ENCODE results near the gene SEMA6C.

DNA sequence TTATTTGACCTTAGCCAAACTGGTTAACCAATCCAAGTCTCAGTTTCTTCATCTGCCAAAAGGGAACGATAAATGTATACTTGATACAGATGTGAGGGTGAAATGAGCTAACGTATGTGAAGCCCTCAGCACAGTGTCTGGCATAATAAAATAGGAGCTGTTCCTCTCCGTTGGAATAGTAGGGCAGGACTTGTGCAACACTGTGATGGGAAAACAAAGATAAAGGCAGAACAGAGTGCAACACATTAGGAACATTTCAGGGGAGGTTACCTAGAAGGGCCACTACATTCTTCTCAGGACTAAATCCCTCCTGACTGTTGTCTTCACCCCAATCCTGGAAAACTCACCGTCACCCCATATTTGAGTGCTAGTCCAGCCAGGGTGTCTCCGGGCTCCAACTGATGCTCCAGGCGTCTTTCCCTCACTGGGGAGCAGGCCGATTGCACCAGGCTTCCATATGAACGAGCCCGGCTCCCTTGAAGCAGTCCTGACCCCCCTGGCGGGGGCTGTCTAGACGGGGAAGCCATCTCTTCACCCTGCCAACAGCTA, 18.4 kb upstream of the SEMA6C start:
- TF ChIP-seq CTCF (IDR thresholded peaks at IDR 0.05), result no peak
- no peak for TF ChIP-seq POLR2A (IDR thresholded peaks at IDR 0.05)
